GM12878 (cell line): Measurements from ENCODE around the gene SMARCE1. TPM values are rescaled to one million over a fixed set of nuclear protein-coding genes. Genes with fewer than 3 reads are reported as not detected.

Source experiments
- ATAC-seq: fragments of 200-7000 bp; cut with Tn5 transposase; 3 replicates; pipeline ENCODE4 v1.9.1; 2020; ENCODE audit warnings: mild to moderate bottlenecking, moderate library complexity
- BruUV-seq: library from RNA; stranded (reverse); fragments of 400-500 nt; replicated peaks from 2 replicates; lab custom pipeline; 2021; lab: Mats Ljungman, UMichigan
- CTCF ChIA-PET: fragments of 300-600 bp; sonication (Branson Sonifier 250); formaldehyde crosslinking; extraction: SDS; loops from one replicate; lab custom pipeline; 2021; ENCODE audit warnings: inconsistent platforms; lab: Yijun Ruan, JAX
- POLR2A ChIA-PET: fragments of 350-600 bp; formaldehyde crosslinking; extraction: SDS; loops from one replicate; lab custom pipeline; 2021; ENCODE audit warnings: inconsistent platforms; lab: Charles Lee
- RAD21 ChIA-PET: fragments of 300-600 bp; sonication (Branson Sonifier 250); formaldehyde crosslinking; loops from one replicate; lab custom pipeline; 2023; ENCODE audit warnings: antibody characterized with exemption; ENCODE audit not compliant: unreplicated experiment; lab: Charles Lee
- SMC1A ChIA-PET: fragments of 300-600 bp; sonication (Branson Sonifier 250); formaldehyde crosslinking; loops from one replicate; lab custom pipeline; 2023; ENCODE audit not compliant: unreplicated experiment, uncharacterized antibody; lab: Charles Lee
- DNase-seq: peaks from one replicate; pipeline ENCODE4 v3.0.0-alpha.2; 2011; ENCODE audit warnings: low read depth, low spot score
- FAIRE-seq: peaks from 3 replicates; lab custom pipeline; 2011; peaks lifted over from hg19 to GRCh38; lab: Jason Lieb, UNC
- H2AFZ ChIP-seq: 2 replicates; pipeline ENCODE4 v1.6.0; 2011; ENCODE audit warnings: low read depth, low read length, control low read depth; ENCODE audit not compliant: control insufficient read depth
- H3K27ac ChIP-seq: 2 replicates; pipeline ENCODE4 v1.5.1; 2011; ENCODE audit warnings: control low read depth; ENCODE audit not compliant: control insufficient read depth, insufficient read depth
- H3K27me3 ChIP-seq, 2 experiments: replicated peaks in 1 of 2; 2 replicates each; pipeline versions ENCODE4 v1.6.0 to v1.6.1; 2011; ENCODE audit warnings: low read length in 1 of 2; ENCODE audit not compliant: control insufficient read depth in 2 of 2, insufficient read depth in 2 of 2
- H3K36me3 ChIP-seq, 2 experiments: 2 replicates each; pipeline ENCODE4 v1.5.1; 2011; ENCODE audit warnings: low read length in 1 of 2; ENCODE audit not compliant: control insufficient read depth in 2 of 2, insufficient read depth in 2 of 2
- H3K4me1 ChIP-seq: 2 replicates; pipeline ENCODE4 v1.6.1; 2011; ENCODE audit warnings: mild to moderate bottlenecking, low read length, moderate library complexity, mixed read lengths; ENCODE audit not compliant: control insufficient read depth, insufficient read depth
- H3K4me2 ChIP-seq: 2 replicates; pipeline ENCODE4 v1.6.0; 2011; ENCODE audit warnings: control low read depth; ENCODE audit not compliant: control insufficient read depth, insufficient read depth
- H3K4me3 ChIP-seq: fragments of 200-600 bp; sonication (generic); 2 replicates; pipeline ENCODE4 v1.5.1; 2016
- H3K79me2 ChIP-seq: 2 replicates; pipeline ENCODE4 v1.6.0; 2011; ENCODE audit warnings: low read length; ENCODE audit not compliant: control insufficient read depth, insufficient read depth
- H3K9ac ChIP-seq: 2 replicates; pipeline ENCODE4 v1.8.0; 2011; ENCODE audit warnings: low read length, control low read depth, mixed read lengths; ENCODE audit not compliant: control insufficient read depth, insufficient read depth
- H3K9me3 ChIP-seq: replicated peaks from 3 replicates; pipeline ENCODE4 v1.5.1; 2011; ENCODE audit warnings: mild to moderate bottlenecking, low read length; ENCODE audit not compliant: control insufficient read depth, insufficient read depth
- H4K20me1 ChIP-seq: 2 replicates; pipeline ENCODE4 v1.6.0; 2011; ENCODE audit not compliant: control insufficient read depth, insufficient read depth
- BMI1 ChIP-seq: fragments of 450-650 bp; IDR thresholded peaks from 2 replicates; pipeline ENCODE4 v1.6.1; 2016; ENCODE audit warnings: mild to moderate bottlenecking, moderate library complexity, borderline replicate concordance
- CREB1 ChIP-seq: IDR thresholded peaks from 2 replicates; pipeline ENCODE4 v1.6.1; 2012; ENCODE audit warnings: low read depth, mild to moderate bottlenecking, inconsistent platforms
- FOXK2 ChIP-seq: fragments of 450-650 bp; IDR thresholded peaks from 2 replicates; pipeline ENCODE4 v1.6.1; 2017; ENCODE audit warnings: mild to moderate bottlenecking, moderate library complexity
- HDAC2 ChIP-seq: fragments of 200-600 bp; sonication (generic); IDR thresholded peaks from 2 replicates; pipeline ENCODE4 v1.6.1; 2017
- HDGF ChIP-seq: fragments of 450-650 bp; IDR thresholded peaks from 2 replicates; pipeline ENCODE4 v1.6.1; 2016; ENCODE audit warnings: antibody characterized with exemption
- MEF2A ChIP-seq: IDR thresholded peaks from 2 replicates; pipeline ENCODE4 v1.6.1; 2011; ENCODE audit warnings: low read depth, mild to moderate bottlenecking, low read length, moderate library complexity; ENCODE audit not compliant: insufficient read depth
- RBBP5 ChIP-seq: fragments of 200-600 bp; sonication (generic); conservative IDR thresholded peaks from 2 replicates; pipeline ENCODE4 v1.6.1; 2016
- RUNX3 ChIP-seq: IDR thresholded peaks from 2 replicates; pipeline ENCODE4 v1.6.1; 2012; ENCODE audit warnings: low read length, inconsistent platforms
- TARDBP ChIP-seq: IDR thresholded peaks from 2 replicates; pipeline ENCODE4 v1.6.1; 2016; ENCODE audit warnings: borderline replicate concordance
- WRNIP1 ChIP-seq: IDR thresholded peaks from 2 replicates; pipeline ENCODE4 v1.6.1; 2011; ENCODE audit warnings: low read depth, low read length, improper control_type of control experiment, borderline replicate concordance
- ZNF622 ChIP-seq: fragments of 450-650 bp; IDR thresholded peaks from 2 replicates; pipeline ENCODE4 v1.6.1; 2017; ENCODE audit warnings: mild to moderate bottlenecking, inconsistent platforms
- WGBS: methylation state at CpG from one replicate; pipeline ENCODE4 v1.1.6; 2016; ENCODE audit warnings: low lambda C conversion rate; ENCODE audit not compliant: insufficient replicate concordance, insufficient coverage; ENCODE audit errors: missing lambda C conversion rate; 5-methylcytosine and 5-hydroxymethylcytosine counted together
- in situ Hi-C: fragments of 300-500 bp; cut with MboI; formaldehyde crosslinking; loops from 9 replicates; pipeline ENCODE4 v1.14.3; 2018; ENCODE audit warnings: mixed read lengths
- intact Hi-C: fragments of 100-400 bp; cut with micrococcal nuclease; formaldehyde crosslinking; loops from one replicate; pipeline ENCODE4 v1.14.2; 2022; ENCODE audit not compliant: unreplicated experiment
- polyA plus RNA-seq, 11 experiments: library from polyadenylated mRNA; depleted of rRNA in 4 of 11; unstranded in 6 of 11; stranded (reverse) in 5 of 11; fragments of >200 nt; fragmentation: Nextera tagmentation in 4 of 11; fragmentation: Illumina TruSeq in 1 of 11; extraction: Ambion mirVana in 4 of 11; extraction: Trizol in 1 of 11; gene quantifications; 1 replicate in 1 of 11; 2 replicates in 10 of 11; pipeline versions ENCODE4 v1.2.1 to v1.2.3, GENCODE V29; 2011 to 2016; ENCODE audit warnings: inconsistent platforms in 2 of 11, missing spikeins in 2 of 11, low read depth in 1 of 11
- total RNA-seq, 4 experiments: library from RNA; depleted of rRNA in 3 of 4; stranded (reverse); fragments of >200 nt in 3 of 4; fragmentation: Illumina TruSeq in 1 of 4; extraction: Trizol in 1 of 4; gene quantifications; 2 replicates each; pipeline versions ENCODE4 v1.2.1 to v1.2.3, GENCODE V29; 2013 to 2021
- TF ChIP-seq, protein P1 (sequence below): fragments of 450-650 bp; formaldehyde crosslinking; IDR thresholded peaks from 2 replicates; pipeline ENCODE4 v1.4.0; 2022; ENCODE audit warnings: mild to moderate bottlenecking, moderate library complexity
- TF ChIP-seq, protein P2 (sequence below): fragments of 450-650 bp; formaldehyde crosslinking; IDR thresholded peaks from 2 replicates; pipeline ENCODE4 v1.4.0; 2020; ENCODE audit warnings: mild to moderate bottlenecking, moderate library complexity
- TF ChIP-seq, protein P3 (sequence below): IDR thresholded peaks from 2 replicates; pipeline ENCODE4 v1.6.1; 2012; ENCODE audit warnings: low read length, inconsistent platforms
- TF ChIP-seq, protein P4 (sequence below): IDR thresholded peaks from 2 replicates; pipeline ENCODE4 v1.6.1; 2012; ENCODE audit warnings: low read depth, low read length, improper control_type of control experiment

SMARCE1 gene
- total and polyA plus RNA-seq, 10 of the 15 experiments (the other 5 are each of a cell fraction or from before 2014, with no cell fraction given) = 87.9 to 191 (median 132) TPM

DNA sequence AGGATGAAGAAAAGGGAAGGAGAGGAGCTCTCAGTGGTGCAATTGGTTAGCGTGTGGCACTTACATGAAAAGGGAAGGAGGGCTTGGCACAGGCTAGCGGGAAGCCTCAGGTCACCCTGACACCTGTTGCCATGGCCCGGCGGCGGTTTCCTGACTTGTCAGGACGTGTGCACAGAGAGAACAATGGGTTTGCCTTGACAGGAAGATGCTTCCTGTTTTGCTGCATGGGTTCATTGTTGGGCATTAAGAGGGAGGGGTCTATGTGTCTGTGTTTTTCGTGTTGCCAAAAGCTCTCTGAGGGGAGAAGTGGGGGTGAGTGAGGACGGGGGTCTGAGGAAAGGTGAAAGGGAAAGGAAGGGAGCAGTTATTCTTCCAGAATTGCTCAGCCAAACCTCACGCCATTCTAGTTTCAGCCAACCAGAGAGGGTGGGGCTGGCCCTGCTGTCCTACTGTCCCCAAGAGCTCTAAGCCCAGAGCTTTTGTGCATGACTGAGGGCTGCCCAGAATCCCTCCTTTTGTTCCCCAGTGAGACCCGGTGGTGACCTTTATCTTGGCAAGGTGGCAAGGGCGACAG is 65.2 kb downstream of the SMARCE1 start:
- ChIA-PET SMC1A (interaction anchor here (0.8 to 3.0 kb wide), 12 partner anchors 9 to 33 kb away, joined by 3 to 21 read pairs (median 5); partner anchors contain the start of gene CCR7), CTCF (interaction anchor here (0.8 to 2.2 kb wide), 8 partner anchors 8 to 33 kb away, joined by 3 to 13 read pairs (median 4); no protein-coding TSS in a partner anchor), POLR2A (interaction anchor here (0.6 to 2.8 kb wide), 11 partner anchors 8 to 93 kb away, joined by 3 to 18 read pairs (median 4); no protein-coding TSS in a partner anchor), RAD21 (interaction anchor here (1.0 to 3.6 kb wide), 8 partner anchors 15 to 40 kb away, joined by 4 to 31 read pairs (median 8); no protein-coding TSS in a partner anchor)
- Histone ChIP-seq H3K27ac (no peak overlapping the region), H3K9ac (no peak overlapping the region), H3K27me3 (peaks cover 0 to 4% of the 10 kb centered on the region in 2 experiments; a peak in 1 of 4 replicates), H3K4me1 (peaks cover 28% of the 10 kb centered on the region), H3K4me2 (peak overlapping the region; percentile 49), H3K79me2 (no peaks in the 10 kb centered on the region), H3K36me3 (no peaks in the 10 kb centered on the region), H3K9me3 (peaks cover 6% of the 10 kb centered on the region), H3K4me3 (no peak overlapping the region), H4K20me1 (no peaks in the 10 kb centered on the region), H2AFZ (no peak overlapping the region)
- in situ Hi-C loops = no loop called here
- DNase-seq = peak; percentile 99
- intact Hi-C loops = loop anchor here (1.0 to 2.0 kb wide), 3 partner anchors 16 to 32 kb away; partner anchors contain the start of gene CCR7
- no TSS peak for BruUV-seq
- FAIRE-seq = peak; percentile 59
- ATAC-seq = peak; percentile 87
- WGBS = 2% methylated on average over 11 of the region's 11 CpGs
- TF ChIP-seq WRNIP1 (no peak), TARDBP (0 out of 2 replicates have a peak, but pooled peaks have one; percentile 17), RUNX3 (peak; percentile 87), CREB1 (0 out of 2 replicates have a peak, but pooled peaks have one; percentile 50), HDAC2 (no peak), BMI1 (peak; percentile 74; the same call in 1 of the 2 replicates), ZNF622 (no peak), MEF2A (peak; percentile 76), FOXK2 (no peak; the same call in 1 of the 2 replicates), RBBP5 (no peak), HDGF (peak; percentile 98)
- TF ChIP-seq, protein P1, sequence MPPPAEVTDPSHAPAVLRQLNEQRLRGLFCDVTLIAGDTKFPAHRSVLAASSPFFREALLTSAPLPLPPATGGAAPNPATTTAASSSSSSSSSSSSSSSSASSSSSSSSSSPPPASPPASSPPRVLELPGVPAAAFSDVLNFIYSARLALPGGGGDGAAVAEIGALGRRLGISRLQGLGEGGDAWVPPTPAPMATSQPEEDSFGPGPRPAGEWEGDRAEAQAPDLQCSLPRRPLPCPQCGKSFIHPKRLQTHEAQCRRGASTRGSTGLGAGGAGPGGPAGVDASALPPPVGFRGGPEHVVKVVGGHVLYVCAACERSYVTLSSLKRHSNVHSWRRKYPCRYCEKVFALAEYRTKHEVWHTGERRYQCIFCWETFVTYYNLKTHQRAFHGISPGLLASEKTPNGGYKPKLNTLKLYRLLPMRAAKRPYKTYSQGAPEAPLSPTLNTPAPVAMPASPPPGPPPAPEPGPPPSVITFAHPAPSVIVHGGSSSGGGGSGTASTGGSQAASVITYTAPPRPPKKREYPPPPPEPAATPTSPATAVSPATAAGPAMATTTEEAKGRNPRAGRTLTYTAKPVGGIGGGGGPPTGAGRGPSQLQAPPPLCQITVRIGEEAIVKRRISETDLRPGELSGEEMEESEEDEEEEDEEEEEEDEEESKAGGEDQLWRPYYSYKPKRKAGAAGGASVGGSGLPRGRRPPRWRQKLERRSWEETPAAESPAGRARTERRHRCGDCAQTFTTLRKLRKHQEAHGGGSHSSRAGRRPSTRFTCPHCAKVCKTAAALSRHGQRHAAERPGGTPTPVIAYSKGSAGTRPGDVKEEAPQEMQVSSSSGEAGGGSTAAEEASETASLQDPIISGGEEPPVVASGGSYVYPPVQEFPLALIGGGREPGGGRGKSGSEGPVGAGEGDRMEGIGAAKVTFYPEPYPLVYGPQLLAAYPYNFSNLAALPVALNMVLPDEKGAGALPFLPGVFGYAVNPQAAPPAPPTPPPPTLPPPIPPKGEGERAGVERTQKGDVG = no peak
- TF ChIP-seq, protein P2, sequence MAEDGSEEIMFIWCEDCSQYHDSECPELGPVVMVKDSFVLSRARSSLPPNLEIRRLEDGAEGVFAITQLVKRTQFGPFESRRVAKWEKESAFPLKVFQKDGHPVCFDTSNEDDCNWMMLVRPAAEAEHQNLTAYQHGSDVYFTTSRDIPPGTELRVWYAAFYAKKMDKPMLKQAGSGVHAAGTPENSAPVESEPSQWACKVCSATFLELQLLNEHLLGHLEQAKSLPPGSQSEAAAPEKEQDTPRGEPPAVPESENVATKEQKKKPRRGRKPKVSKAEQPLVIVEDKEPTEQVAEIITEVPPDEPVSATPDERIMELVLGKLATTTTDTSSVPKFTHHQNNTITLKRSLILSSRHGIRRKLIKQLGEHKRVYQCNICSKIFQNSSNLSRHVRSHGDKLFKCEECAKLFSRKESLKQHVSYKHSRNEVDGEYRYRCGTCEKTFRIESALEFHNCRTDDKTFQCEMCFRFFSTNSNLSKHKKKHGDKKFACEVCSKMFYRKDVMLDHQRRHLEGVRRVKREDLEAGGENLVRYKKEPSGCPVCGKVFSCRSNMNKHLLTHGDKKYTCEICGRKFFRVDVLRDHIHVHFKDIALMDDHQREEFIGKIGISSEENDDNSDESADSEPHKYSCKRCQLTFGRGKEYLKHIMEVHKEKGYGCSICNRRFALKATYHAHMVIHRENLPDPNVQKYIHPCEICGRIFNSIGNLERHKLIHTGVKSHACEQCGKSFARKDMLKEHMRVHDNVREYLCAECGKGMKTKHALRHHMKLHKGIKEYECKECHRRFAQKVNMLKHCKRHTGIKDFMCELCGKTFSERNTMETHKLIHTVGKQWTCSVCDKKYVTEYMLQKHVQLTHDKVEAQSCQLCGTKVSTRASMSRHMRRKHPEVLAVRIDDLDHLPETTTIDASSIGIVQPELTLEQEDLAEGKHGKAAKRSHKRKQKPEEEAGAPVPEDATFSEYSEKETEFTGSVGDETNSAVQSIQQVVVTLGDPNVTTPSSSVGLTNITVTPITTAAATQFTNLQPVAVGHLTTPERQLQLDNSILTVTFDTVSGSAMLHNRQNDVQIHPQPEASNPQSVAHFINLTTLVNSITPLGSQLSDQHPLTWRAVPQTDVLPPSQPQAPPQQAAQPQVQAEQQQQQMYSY (CRISPR knock-in tag) = no peak
- TF ChIP-seq, protein P3, sequence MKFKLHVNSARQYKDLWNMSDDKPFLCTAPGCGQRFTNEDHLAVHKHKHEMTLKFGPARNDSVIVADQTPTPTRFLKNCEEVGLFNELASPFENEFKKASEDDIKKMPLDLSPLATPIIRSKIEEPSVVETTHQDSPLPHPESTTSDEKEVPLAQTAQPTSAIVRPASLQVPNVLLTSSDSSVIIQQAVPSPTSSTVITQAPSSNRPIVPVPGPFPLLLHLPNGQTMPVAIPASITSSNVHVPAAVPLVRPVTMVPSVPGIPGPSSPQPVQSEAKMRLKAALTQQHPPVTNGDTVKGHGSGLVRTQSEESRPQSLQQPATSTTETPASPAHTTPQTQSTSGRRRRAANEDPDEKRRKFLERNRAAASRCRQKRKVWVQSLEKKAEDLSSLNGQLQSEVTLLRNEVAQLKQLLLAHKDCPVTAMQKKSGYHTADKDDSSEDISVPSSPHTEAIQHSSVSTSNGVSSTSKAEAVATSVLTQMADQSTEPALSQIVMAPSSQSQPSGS = peak; percentile 65; the same call in 1 of the 2 replicates
- TF ChIP-seq, protein P4, sequence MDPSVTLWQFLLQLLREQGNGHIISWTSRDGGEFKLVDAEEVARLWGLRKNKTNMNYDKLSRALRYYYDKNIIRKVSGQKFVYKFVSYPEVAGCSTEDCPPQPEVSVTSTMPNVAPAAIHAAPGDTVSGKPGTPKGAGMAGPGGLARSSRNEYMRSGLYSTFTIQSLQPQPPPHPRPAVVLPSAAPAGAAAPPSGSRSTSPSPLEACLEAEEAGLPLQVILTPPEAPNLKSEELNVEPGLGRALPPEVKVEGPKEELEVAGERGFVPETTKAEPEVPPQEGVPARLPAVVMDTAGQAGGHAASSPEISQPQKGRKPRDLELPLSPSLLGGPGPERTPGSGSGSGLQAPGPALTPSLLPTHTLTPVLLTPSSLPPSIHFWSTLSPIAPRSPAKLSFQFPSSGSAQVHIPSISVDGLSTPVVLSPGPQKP = no peak
